GM18508 (cell line): ENCODE results near the gene GINS3.

ENCODE experiments used
- ATAC-seq: cut with Tn5 transposase; IDR thresholded peaks from one replicate; pipeline ENCODE4 v1.9.1; 2021; ENCODE audit warnings: moderate number of reproducible peaks; ENCODE audit not compliant: insufficient read depth, unreplicated experiment

GINS3 gene

DNA sequence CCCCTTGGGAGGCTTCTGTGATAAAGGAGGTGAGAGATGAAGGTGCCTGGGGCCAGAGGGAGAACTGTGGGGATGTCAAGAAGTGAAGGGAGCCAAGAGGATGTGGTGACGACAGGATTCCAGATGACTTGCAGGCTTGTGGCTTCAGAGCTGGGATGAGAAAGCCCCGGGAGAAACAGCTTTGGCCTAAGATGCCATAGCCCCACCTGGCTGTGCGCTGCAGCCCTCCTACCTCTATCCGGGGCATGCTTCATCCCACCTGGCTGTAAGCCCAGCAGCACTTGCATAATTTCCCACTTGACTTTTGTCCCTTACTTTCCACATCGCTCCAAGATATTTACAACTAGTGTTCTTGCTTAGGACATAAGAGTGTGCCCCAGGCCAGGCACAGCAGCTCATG, 29.3 kb downstream of the GINS3 start:
- no peak for ATAC-seq

DNA sequence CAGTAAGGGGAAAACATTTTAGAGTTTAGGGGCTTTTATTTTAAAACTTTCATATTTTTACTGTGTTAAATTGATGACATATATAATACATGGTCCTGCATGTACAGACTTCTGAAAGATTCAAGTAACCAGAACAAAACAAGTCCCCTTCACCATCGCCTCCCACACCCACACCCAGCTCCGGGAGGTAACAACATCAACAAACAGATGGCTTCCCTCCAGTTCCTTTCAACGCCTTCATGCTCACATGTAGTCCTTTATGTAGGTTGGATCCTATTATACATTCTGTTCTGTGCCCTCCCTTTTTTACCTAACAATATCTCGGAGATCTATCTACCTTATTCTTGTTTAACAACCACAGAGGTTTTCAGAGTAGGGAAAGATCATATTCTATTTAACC, 30.5 kb downstream of the GINS3 start:
- no peak for ATAC-seq

DNA sequence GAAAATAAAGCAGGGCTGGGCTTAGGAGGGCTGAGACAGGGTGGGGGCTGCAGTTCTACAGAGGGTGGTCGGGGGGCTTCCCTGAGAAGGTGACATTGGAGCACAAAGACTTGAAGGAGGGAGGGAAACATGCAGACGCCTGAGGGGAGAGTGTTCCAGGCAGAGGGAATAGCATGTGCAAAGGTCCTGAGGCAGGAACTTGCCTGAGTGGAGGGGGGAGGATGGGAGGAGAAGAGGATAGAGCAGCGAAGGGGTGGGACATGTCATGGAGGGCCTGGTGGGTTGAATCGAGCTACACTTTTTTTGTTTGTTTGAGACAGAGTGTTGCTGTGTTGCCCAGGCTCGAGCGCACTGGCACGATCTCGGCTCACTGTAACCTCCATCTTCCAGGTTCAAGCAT, 33.0 kb downstream of the GINS3 start:
- no peak for ATAC-seq

DNA sequence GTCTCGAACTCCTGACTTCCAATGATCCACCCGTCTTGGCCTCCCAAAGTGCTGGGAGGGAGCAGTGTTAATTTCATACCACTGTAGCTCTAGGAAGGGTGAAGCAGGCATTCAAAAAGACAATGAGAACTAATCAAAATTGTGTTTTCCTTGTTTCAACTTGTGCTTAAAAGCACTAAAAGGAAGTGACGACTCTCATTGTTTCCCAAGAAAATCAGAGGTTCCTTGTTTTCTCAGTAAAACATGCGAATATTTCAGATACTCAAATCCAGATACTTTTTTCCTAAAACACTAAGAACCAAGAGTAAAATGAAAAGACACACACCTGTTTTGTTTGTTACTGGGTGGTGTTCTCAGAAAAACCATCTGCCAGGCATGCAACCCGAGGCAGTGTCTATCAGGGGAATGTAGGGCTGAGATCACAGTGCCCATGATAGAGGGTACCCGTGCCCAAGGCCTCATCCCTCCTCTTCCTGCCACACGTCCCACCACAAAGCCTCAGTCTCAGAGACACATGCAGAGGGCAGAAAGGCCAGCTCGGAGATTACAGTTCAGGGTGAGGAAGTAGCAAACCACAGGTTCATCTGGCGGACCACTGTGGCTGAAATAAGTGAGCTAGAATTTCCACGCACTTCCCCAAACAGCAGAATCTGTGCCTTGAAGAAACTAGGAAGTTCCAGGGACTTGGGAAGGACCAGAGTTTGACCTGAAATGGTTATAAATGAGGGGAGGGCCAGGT, 33.7 kb downstream of the GINS3 start:
- peak; percentile 90 for ATAC-seq

DNA sequence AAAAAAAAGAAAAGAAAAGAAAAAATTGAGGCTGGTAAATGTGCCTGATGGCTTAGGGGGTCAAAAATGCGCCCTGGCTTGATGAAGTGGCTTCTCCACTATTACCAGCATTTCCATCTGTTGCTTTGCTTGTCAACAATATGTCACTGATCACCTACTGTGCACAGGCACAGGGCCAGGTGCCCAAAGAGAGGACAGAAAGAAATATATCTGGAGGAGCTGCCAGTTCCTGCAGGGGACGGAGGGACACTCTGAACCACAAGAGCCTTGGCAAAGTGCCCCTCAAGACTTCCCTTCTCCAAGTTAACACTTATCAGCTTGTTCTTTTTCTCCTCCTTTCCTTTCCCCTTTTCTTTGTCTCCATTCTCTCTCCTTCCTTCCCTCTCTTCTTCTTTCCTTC, 34.7 kb downstream of the GINS3 start:
- ATAC-seq, result no peak

DNA sequence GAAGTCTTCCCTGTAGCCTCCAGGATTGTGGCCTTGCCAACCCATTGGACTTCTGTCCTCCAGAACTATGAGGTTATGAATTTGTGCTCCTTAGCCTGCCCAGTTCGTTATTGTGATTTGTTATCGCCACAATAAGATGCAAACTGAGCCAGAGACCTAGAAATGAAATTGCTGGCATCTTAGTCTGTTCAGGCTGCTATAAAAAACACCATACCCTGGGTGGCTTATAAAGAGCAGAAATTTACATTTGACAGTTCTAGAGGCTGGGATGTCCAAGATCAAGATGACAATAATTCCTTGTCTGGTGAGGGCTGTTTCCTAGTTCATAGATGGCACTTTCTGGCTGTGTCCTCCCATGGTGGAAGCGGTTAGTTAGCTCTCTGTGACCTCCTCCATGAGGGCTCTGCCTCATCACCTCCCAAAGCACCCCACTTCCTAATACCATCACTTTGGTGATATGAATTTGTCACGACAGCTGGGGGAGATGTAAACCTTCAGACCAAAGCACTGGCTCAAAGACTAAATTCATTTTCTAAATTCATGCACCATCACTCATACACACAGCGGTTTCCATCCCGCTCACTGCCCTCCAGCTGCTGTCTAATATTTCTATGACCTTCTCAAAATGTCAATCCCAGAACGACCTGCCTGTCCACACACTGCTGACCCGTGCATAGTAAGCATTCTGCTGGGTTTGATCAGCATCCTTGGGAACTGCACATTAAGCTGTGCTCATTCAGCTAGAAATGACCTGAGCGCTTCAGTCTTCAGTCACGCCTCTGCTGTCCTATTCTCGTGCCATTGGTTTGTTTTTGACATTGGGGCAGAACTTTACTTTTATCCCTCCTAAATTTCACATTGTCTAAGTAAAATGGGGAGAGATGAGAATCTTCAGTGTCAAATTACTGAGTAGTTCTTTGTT, 36.6 kb downstream of the GINS3 start:
- ATAC-seq, result no peak

DNA sequence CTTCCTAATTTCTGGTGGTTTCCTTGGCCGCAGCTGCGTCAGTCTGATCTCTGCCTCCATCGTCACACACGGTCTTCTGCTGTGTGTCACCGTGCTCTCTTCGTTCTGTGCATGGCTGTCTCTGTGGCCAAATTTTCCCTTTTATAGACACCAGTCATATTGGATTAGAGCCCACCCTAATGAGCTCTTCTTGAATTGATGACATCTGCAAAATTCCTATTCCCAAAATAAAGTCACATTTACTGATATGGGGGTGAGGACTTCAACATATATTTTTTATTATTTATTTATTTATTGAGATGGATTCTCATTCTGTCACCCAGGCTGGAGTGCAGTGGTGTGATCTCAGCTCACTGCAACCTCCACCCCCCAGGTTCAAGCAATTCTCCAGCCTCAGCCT, 38.4 kb downstream of the GINS3 start:
- ATAC-seq, result no peak

DNA sequence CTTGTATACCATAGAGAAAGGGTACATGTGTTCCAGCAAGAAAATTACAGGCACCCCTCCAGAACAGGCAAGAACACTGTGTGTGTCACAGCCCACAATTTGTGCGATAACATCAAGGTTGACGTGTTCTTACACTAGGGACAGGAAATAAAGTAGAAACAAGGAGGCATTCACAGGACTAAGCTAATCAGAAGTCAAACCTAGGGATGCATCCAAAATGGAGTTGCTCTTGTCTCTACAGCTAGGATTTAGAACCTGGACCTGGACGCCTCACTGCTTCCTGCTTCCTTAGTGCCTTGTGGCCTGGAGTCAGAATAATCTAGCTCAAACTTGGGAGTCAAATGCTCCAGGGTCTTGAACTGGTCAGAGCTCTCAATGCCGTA, 41.3 kb downstream of the GINS3 start:
- no peak for ATAC-seq

DNA sequence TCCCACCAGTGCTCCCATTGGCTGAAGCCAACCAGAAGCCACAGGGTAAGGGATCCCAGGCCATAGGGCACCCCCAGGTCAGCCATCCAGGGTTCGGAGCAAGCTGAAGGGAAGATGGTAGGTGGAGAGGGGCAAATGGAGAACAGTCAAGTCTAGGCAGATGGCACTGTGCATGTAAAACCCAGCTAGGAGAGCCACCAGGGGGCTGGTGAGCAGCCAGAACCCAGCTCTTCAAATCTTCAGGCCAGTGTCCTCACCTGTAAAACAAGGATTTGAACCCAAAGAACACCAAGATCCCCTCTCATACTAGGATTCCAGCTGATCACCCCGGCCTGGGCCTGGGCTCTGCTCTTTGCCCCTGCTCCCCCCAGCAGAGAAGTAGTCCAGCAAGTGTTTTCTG, 43.5 kb downstream of the GINS3 start:
- no peak for ATAC-seq

DNA sequence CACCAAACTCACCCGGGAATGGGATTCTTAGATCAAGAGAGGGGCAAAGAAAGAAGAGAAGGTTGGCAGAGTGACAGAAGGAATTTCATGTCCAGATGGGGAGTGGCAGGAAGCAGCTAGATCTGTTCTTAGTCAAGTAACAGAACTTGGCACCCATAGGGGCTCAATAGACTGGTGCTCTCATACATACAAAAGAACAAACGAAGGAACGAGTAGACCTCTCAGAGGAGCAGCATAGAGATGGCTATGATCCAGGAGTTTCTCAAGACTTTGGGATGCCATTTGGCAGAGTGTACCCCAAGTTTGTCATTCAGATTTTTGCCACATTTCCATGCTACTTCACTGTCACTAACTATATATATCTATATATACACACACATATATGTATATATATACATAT, 47.9 kb downstream of the GINS3 start:
- no peak for ATAC-seq

DNA sequence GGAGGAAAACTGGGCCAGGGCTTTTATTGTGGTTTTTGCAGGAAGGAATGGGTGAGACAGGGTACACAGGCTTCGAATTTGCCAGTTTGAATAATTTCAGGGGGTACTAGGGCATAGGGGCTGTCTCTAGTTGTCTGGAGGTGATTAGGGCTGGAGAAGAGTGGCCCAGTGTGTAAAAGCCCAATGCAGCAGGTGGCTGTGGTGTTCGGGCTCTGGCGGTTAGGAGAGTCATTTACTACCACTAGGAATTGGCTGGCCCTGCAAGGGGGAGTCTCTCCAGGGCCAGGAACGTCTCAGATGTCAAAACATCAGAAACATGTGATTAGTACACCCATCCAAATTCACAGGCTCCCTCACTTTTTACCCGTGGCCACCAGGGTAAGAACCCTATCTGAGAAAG, 50.3 kb downstream of the GINS3 start:
- no peak for ATAC-seq

DNA sequence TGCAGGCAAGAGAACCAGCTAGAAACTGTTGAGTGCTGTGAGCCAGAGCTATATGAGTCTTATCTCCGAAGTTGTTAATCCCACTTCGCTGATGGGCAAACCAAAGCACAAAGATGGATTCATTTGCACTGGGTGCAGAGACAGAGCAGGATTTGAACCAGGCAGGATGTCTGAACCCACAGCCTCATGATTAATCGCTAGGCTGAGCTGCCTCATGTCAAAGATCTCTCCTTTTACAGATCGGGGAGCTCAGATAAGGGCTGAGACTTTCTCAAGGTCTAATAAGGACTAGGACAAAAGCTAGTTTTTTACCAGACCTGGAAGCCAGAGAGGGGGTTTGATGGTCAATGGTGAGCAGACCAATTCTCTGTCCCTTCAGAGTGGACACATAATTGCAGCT, 51.5 kb downstream of the GINS3 start:
- ATAC-seq, result no peak

DNA sequence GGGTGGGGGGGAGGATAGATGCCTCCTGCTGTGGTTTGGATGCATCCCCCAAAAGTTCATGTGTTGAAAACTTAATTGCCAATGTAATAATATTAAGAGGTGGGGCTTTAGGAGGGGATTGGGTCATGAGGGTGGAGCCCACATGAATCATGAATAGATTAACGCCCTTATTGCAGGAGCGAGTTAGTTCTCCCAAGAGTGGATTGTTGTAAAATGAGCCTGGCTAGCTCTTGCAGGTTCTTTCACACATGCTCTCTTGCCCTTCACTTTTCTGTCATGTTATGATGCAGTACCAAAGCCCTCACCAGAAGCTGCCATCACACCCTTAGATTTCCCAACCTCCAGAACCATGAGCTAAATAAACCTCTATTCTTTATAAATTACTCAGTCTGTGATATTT, 52.0 kb downstream of the GINS3 start:
- ATAC-seq, result no peak

DNA sequence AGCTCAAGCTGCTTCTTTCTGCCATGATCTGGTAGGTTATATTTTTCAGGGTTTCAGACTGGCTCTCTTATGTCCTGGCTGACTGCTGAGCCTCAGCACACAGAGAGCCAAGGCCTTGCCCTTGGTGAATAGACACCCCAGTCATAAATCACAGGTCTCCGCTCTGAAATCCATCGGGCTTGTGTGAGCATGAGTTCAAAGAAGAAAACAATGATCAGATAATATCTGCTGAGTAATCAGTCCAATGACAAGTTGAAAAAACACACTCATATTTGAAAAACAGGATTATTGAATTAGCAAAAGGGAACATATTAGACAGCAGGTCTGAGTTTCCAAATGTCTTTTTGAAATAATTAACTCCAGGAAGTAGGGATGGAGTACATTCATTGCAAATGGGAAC, 56.6 kb downstream of the GINS3 start:
- no peak for ATAC-seq

DNA sequence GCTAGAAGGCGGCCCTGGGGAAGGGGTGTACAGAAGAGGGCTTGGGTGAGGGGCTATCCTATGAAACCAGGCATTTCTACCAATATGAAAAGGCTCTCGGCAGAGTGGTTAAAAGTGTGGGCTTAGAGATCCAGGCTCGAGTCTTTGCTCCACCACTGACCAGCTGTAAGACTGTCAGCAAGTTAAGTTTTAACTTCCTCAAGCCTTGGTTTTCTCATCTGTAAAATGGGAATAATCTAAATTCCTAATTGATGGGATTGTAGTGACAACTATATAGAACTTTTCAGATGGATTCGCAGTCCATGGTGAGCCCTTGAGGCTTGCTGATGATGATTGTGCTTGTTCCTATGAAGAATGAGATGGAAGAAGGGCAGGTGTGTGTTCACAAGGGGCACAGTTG, 57.0 kb downstream of the GINS3 start:
- ATAC-seq, result no peak

DNA sequence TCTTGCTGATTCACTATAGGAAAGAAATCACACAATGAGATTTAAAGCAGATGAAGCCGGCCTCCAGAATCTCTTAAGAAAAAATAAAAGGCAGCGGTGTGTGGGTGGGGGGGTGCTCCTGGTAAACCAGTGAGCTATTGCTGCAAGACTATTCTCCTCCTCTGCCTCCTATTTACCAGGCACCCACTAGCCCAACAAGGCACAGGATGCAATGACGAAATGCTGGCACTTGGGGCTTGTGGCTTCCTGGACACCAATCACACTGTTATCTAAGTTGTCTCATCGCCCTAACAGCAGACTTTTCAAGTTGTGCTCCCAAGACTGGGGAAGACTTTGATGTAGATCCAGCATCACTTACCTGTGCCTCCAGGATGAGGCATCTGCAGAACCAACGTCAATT, 57.5 kb downstream of the GINS3 start:
- ATAC-seq, result no peak

DNA sequence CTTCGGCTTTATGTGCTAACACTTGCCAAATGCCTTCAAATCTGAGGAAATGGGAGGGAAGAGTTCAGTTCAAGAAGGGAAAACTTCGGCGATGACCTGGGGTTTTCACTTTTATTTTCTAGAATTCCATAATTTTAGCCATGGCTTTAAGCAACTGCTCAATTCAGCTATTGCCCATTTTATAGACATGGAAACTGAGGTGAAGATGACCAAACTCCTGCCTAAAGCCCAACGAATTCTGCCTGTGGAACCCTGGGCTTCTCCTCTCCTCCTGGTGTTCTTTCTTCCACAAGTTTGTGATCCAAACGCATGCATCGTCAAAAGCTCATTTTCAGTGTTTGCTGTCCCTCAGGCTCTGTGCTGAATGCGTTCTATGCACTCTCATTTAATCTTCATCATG, 58.3 kb downstream of the GINS3 start:
- no peak for ATAC-seq

DNA sequence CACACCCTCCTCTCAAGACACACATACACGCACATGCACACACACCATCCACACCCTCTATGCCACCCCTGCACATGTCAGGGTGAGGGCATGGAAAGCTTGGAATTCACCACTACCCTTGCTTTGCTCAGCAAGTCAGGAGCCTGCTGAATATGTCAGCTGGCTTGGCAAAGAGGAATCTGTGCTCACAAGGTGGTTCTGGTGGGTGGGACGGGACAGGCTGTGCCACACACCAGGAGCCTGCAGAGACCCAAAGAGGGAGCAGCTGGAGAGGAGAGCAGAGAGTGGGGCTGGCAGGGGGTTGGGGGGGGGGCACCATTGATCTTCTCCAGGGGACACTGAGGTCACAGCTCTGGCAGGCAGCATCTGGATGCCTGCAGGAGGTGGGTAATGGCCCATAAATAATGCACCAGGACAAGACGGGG, 59.0 kb downstream of the GINS3 start:
- no peak for ATAC-seq

DNA sequence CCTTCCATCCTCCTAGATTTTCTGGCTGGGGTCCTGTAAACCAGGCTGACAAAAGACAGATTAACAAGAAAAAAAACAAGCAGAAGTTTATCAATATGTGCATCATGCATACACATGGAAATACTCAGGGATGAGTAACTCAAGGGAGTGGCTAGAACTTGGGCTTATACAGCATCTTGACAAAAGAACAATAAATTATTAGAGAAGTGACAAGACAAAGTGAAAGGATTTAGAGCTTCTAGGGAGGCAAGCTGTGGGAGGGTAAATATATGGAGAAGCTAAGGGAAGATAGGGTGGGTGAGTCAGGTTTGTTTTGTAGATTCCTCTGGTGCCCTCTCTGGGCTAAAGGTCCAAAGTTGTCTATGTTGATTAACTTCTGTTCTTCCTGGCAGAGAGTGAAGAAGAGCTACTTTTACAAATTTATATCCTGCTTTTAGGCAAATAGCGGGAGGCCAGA, 59.7 kb downstream of the GINS3 start:
- ATAC-seq, result no peak

DNA sequence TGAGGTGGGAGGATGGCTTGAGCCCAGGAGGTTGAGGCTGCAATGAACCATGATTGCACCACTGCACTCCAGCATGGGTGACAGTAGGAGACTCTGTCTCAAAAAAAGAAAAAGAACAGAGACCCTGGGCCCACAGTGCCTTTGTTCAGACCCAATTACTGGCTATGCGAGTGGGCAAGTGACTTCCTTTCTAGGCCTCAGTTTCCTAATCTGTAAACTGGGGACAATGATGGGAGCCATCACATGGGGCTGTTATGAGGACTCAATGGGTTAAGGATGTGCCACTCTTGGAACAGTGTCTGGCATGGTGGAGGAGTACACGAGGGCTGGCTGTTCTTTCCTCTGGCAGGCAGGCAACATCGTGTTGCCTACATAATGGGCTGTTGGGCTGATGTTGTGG, 60.4 kb downstream of the GINS3 start:
- ATAC-seq, result no peak

DNA sequence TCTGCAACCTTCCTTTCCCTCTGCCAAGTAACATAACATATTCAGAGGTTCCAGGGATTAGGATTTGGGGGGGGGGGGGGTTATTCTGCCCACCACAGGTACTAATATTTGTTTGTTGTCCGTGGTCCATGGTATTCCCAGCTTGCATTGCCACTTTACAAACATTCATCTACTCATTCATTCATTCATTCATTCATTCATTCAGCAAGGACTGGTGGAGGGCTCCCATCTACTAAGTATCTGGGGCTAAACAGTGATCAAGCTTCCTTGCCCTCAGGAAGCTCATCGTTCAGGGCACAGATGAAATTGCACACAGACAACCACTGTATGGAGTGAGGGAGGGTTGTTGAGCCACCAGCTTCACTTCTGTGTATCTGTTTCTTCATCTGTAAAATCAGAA, 61.9 kb downstream of the GINS3 start:
- no peak for ATAC-seq

DNA sequence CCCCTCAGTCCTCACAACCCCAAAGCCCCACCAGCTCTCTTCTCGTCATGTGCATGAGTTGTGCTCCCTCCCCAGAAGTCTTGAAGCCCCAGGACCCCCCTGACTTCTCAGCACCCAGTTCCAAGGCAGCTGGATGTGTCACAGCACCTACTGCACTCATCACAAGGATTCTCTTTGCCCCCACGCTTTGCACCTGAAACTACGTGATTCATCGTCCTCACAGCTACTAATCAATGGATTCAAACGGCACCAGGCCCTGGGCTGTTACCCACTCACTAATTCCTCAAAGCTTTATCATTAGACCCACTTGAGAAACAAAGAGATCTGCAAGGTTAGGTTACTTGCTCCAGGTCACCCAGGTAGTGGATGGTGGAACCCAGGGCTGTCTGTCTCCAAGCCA, 62.6 kb downstream of the GINS3 start:
- no peak for ATAC-seq
